ENCODE data around the gene ARHGEF7.

Gene ARHGEF7

DNA sequence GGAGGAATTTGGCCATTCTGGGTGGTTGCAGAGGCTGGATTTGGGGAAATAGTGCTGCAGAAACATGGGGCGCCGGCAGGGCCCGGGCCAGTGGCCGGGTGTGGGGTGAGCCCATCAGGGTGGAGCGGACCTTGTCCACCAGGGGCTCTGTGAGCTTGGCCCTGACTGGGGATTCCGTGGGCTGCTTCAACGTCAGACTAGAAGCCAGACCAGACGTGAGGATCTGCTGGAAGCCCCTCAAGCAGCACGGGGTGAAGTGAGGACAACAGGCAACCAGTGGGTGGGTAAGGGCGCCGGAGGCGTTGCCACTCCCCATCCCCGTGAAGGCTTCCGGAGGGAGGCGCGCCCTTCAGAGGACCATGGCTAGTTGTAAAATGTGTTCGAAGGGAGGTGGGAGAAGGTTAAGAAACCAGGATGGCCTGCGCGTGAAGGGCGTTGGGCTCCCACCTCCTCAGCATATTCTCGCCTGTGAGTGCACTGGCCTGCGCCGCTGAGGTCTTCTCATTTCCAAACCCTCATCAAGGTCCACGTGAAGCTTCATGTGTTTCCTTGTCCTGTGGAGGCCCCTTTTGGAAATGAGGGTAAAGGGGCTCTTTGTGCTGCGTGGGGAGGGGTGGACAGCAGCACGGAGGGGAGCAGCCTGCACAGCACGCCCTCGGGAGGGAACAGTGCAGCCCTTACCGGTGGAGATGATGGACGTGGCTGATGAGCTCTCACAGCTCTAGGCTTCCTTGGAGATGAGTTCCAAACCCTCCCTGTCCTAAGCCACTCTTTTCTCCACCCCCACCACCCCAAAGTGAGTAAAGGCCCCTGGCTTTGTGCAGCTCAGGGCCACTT, 213.7 kb downstream of the ARHGEF7 start:
- no peak for DNase-seq

DNA sequence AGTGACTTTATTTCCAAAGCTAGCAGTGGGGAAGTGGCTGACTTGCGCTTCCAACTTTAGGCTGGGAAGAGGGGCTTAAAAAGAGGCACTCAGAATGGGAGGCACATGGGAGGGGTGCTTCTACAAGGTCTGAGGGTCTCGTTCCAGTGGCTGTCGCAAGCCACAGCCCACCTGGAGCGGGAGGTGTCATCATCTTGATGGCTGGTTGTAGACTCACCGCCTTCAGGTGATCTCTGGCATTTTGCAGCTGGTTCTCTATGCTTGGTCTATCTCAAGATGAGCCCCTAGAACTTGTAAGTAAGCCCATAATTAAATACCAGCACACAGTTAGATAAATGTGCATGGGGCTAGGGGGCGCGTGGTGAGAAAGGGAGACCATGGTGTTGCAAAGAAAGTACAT, 214.5 kb downstream of the ARHGEF7 start:
- DNase-seq: no peak

DNA sequence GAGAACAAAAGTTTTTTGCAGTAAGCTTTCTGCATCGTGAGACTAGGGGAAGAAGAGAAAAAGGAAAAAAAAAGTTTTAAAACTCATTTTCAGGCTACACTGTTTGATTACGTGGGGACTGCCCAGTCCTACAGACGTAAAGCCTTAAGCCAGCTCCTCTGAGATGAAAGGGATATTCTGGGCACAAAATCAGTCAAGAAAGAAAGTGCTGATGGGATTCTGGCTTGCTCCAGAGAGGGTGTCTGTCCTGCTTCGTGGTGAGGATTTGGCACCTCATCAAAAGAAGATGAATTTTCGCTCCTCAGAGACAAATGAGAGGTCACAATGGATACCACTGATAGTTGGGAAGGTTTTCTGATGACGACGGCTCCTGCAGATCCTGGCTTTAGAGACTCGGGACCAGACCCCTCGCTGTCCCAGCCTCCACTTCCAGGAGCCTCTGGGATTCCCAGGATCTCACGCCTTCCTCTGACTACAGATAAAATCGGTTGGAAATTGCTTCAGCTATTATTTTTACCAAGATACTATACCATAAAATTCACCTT, 215.0 kb downstream of the ARHGEF7 start:
- DNase-seq: no peak

DNA sequence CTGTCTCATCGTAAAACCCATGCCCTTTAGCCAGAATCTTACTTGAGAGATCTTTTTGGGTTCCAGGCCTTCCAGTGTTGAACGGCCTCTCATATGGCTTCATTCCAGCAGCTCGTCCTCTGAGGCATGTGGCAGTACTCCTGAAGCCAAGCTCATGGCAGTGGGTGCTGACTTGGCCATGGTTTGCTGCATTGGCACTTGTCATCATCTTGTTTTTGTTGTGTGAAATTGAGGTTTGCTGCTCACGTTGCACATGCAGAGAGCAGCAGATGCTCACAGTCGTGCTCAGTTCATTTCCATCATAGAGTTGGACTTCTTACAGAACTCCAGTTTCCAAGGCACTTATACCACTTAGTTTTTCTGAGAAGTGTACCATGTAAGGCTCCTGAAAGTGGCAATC, 220.2 kb downstream of the ARHGEF7 start:
- no peak for DNase-seq

DNA sequence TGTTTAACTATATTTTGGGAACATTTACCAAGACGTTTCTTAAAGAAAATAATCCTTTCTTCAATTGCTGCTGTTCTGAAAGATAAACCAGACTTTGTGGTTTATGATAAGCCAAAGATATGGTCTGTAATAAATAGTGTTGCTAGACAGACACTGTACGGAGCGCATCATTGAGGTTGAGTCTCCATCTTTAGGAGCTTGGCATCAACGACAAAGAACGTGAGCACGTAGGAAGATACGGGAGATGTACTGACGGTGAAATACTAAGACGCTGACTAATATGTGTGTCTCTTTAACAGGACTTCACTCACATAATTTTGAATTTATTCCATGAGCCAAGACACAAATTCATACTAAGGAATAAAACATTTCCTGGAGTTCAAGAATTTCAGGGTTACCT, 221.6 kb downstream of the ARHGEF7 start:
- DNase-seq: no peak

DNA sequence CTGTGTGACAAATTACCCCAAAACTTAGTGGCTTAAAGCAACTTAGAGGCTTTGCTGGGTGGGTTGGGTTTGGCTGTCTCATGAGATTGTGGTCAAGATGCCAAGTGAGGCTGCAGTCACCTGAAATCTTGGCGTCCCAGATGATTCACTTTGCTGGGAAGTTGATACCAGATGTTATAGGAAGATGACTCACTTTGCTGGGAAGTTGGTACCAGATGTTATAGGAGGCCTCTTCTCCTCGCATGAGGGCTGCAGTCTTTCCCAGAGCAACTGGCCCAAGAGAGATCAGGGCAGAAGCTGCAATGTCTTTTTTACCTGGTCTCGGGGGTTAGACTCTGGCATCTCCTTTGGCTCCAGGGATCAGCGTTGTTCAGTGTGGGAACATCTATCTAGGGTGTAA, 222.1 kb downstream of the ARHGEF7 start:
- DNase-seq: no peak

DNA sequence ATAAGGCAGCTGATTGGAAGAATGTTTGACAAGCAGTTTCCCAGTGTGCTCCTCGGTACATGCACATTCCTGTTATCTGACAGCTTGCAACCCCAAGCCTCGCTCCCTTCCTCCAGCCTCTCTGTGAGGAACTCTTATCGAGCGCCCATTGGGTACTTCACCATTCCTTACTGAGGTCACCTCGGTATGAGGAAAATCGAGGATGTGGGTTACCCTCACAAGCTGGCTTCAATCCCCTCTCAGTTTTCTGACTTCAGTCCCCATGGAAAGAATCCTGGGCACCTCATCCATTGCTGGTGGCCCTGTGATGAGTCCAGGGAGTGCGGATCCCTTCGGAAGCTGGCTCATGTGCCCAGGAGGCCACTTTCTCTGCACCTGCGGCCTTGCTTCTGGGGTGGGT, 222.6 kb downstream of the ARHGEF7 start:
- no peak for DNase-seq

DNA sequence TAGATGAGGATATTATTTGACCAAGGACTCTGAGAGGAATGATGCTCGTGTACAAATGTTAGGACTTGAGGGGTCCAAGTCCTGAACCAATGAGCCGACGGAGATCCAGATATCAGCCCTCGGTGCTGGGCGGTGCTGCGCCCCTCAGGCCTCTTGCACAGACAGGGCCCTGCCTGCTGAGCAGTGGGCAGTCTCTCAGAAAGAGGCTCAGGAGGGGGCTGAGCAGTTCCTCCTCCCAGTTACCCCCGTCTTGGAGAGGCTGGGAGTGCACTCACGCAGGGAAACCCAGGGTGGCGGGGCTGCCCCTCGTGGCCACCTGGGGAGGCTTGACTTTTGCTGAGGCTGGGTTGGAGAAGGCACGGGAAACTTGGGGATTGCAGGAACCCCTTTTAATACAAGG, 223.7 kb downstream of the ARHGEF7 start:
- no peak for DNase-seq

DNA sequence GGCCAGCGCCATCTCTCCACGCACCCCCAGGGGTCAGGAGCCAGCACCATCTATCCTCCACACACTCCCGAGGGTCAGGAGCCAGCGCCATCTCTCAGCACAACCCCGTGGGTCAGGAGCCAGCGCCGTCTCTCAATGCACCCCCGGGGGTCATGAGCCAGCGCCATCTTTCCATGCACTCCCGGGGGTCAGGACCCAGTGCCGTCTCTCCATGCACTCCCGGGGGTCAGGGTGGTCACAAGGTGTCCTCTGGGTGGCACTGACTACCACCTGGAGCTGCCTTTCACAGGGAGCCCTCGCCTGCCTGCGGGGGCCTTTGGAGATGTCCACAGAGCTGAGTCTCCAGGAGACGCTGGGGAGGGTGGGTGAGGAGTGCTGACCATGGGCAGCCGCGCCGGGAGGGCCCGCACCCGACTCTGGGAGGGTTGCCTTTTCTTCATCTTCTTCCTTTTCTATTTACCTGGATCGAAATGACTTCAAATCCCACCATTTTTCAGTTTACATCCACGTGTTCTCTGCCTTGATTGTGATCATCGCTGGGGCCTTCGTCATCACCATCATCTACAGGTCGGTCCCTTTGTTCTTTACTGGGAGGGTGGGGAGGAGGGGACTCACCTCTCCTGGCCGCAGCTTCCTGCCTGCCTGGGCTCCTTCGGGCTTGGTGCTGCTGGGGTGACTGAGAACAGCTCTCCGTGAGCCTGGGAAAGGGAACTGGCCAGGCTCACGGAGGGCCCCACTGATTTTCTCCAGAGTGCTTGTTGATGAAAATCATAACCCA, 224.4 kb downstream of the ARHGEF7 start:
- DNase-seq: no peak

DNA sequence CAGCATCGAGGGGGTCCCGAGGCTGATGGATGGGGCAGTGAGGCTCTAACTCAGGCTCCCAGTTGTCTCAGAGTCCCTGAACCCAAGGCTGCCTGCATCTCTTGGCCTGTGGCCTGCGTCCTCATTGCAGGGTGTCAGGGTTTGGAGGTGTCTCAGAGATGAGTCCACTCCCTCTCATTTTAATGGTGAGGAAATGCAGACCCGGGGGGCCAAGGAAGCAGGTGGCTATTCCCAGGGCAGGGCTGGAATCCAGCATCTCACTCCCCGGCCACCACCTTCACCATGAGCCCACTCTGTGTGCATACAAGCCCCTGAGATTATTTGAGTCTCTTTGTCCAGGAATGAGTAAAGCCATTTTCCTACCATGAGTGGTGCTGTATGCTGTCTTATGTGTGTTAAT, 226.8 kb downstream of the ARHGEF7 start:
- no peak for DNase-seq

DNA sequence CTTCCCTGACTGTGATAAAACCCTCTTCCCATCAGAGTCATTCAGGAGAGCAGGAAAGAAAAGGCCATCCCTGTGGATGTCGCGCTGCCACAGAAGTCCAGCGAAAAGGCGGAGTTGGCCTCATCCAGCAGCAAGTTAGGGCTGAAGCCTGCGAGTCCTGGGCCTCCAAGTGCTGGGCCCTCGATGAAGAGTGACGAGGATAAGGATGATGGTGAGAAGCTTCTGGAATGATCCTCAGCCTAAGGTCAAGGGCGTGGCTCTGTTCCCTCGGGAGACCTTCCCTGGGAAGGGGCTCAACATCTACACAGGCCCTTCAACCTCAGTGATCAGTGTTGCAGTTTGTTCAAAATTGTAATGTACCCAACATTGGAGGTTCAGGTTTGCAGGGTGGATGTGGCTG, 227.6 kb downstream of the ARHGEF7 start:
- no peak for DNase-seq

DNA sequence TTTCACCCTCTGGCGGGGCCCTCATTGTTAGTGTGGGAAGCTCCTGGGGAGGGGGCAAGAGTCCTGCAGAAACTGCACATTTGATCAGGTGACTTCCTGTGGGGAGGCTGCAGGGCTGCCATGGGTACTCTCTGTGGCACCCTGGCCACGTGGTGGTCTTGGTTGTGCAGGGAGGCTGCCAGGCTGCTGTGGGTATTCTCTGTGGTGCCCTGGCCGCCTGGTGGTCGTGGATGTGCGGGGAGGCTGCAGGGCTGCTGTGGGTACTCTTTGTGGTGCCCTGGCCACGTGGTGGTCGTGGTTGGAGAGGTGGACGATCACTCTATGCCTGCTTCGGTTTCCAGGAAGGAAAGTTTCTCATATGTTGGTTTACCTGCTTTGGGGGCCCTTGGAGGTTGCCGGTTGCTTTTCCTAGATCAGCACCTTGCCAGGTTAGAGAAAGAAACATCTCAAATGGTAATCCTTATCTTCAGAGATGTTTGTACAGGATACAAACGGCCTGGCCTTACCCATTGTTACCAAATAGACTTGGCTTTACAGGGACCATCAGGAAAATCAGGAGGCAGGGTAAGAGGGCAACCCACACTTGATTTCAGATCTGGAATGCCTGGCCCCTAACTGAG, 228.2 kb downstream of the ARHGEF7 start:
- no peak for DNase-seq

DNA sequence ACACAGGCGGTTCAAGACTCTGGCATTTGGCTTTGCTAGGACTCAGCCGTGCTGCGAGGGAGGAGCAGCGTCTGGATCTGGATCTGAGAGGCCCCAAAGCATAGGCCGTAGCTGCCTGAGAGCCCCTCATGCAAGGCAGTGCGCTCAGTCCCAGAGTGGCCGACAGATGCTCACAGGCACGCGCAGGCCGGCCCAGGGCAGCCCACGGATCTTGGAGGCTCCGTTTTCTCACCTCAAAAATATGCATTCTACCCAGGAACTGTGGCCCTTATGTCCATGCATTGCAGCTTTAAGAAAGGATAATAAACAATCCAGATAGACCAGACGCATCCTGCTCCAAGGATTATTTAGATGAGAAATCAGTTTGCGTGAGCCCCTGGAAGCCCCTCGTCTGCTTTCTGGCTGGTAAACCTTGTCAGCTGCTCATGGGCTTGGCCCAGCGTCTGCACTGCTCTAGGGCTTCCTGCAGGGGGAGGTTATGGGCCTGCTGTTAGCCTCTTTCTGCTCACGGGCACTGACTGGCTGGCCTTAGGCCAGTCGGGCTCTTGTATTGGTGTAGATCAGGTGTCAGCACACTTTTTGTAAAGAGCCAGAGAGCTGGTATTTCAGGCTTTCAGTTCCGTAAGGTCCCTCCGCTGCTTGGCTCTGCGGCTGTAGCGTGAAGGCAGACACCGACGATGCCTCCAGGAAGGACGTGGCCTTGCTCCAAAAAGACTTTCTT, 229.5 kb downstream of the ARHGEF7 start:
- no peak for DNase-seq

DNA sequence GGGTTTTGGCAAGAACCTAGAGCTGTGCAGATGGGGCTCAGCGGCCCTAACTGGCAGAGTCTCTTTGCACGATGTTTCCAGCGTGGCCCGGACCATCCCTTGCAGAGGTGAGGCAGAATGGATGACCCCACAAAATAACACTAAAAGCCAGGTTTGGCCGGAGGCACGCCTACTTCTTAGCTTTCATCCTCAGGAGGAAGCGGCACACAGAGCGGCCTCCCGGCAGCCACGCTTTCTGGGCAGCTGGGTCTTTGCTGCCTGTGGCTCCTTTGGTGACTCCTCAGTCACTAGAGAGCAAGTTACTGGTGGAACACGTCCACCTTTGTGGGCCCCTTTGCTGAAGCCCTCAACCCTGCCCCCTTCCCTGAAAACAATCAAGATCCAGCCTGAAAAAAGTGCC, 230.6 kb downstream of the ARHGEF7 start:
- no peak for DNase-seq

DNA sequence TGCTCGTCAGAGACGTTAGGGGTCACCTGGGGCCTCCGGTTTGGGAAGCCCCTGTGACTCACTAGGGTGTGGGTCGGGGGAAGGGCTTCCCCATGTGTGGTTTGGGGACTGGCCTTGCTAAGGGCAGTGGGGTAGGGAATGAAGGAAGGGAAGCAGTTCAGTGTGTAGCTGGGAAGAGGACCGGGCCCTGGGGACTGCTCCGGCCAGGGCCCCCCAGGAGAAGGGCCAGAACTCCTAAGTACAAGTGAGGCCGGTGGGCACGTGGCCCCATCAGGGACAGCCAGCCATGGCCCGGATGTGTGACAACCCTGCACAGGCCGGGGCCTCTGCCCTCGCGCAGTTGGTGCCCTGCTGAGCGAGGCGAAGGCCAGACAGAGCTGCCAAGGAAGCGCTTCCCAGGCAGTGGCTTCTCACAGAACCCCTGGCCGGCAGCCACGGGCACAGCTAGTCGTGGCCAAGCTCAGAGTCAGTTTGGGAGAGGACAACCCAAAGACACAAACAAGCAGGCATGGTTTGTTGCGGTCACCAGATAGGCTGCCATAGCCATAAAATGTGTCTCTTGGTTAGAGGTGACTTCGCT, 231.1 kb downstream of the ARHGEF7 start:
- no peak for DNase-seq

DNA sequence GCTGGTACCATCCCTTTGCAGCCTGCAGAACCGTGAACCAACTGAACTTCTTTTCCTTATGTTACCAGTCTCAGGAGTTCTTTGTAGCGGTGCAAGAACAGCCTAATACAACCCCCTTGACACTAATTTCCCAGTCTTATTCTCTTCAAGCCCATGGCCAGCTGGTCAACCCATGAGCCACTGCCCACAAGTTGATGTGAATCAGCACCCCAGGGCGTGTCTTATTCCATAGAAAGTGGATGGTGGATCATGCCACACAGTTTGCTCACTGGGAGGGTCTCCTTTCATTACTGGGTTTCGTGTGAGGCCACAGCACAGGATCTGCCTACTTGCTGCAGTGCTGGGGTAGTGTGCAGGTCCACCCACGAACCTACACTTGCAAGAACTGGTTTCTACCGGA, 232.3 kb downstream of the ARHGEF7 start:
- no peak for DNase-seq

DNA sequence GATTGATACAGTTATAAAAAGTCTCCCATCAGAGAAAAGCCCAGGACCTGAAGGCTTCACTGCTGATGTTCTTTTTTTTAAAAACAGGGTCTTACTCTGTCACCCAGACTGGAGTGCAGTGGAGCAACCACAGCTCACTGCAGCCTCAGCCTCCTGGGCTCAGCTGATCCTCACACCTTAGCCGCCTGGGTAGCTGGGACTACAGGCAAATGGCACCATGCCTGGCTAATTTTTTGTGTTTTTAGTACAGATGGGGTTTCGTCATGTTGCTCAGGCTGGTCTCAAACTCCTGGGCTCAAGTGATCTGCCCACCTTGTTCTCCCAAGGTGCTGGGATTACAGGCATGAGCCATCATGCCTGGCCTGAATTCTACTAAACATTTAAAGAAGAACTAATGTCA, 238.4 kb downstream of the ARHGEF7 start:
- DNase-seq: no peak

DNA sequence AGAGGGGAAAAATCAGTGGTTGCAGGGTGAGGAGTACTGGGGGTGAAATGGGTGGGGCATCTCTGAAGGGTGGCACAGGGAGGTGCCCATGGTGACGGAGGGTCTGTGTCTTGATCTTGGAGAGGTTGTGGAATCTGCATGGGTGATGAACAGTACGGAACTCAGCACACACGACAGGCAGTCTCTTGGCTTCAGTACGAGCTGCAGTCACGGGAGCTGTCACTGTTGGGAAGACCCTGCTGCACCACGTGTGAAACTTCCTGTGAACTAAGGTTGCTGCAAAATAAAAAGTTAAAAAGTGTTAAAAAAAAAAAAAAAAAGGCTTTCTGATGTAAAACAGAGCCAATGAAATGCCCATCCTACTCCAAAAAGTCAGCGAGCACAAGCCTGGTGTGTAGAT, 239.7 kb downstream of the ARHGEF7 start:
- DNase-seq: no peak

Data from NK-92 treated with Interleukin-12 subunit alpha and Interleukin-12 subunit beta, amount 100 ng/mL, for 24 hours (cell line).